CD4-positive, alpha-beta T cell (primary cell): ENCODE results near the gene CTIF. TPM values are rescaled to one million over a fixed set of nuclear protein-coding genes. Genes with fewer than 3 reads are reported as not detected.

Experiments
- ATAC-seq: fragments of 200-7000 bp; cut with Tn5 transposase; one replicate; pipeline ENCODE4 v1.10.0; 2022; ENCODE audit warnings: mild to moderate bottlenecking; ENCODE audit not compliant: poor library complexity
- CTCF ChIA-PET: fragments of 350-600 bp; sonication (Branson Sonifier 250); formaldehyde crosslinking; loops from one replicate; lab custom pipeline; 2021; ENCODE audit warnings: antibody characterized with exemption, inconsistent platforms; lab: Charles Lee
- POLR2A ChIA-PET: fragments of 350-600 bp; sonication (Branson Sonifier 250); formaldehyde crosslinking; loops from one replicate; lab custom pipeline; 2021; ENCODE audit warnings: antibody characterized with exemption, inconsistent platforms; lab: Charles Lee
- DNase-seq, 14 experiments: peaks; one replicate each; pipeline ENCODE4 v3.0.0-alpha.2; 2013 to 2020; ENCODE audit warnings: mixed read lengths in 2 of 14
- H3K27ac ChIP-seq, 2 donors: one replicate each; pipeline versions ENCODE4 v1.5.1 to v1.7.0; 2013; ENCODE audit warnings: low read length in 2 of 2, low read depth in 1 of 2, mild to moderate bottlenecking in 1 of 2
- H3K27me3 ChIP-seq, 2 experiments: 1 replicate in 1 of 2; 2 replicates in 1 of 2; pipeline versions ENCODE4 v1.6.1 to v1.7.0; 2013; ENCODE audit warnings: low read length in 2 of 2, control low read depth in 1 of 2, mild to moderate bottlenecking in 1 of 2, moderate library complexity in 1 of 2; ENCODE audit not compliant: insufficient read depth in 2 of 2, control insufficient read depth in 1 of 2
- H3K36me3 ChIP-seq: one replicate; pipeline ENCODE4 v1.6.1; 2013; ENCODE audit warnings: low read length, control low read depth; ENCODE audit not compliant: insufficient read depth
- H3K4me1 ChIP-seq: one replicate; pipeline ENCODE4 v1.6.1; 2013; ENCODE audit warnings: low read length, control low read depth; ENCODE audit not compliant: insufficient read depth
- H3K4me3 ChIP-seq: one replicate; pipeline ENCODE4 v1.5.1; 2013; ENCODE audit warnings: mild to moderate bottlenecking, low read length, moderate library complexity
- H3K9me3 ChIP-seq, 2 experiments: 1 replicate in 1 of 2; 2 replicates in 1 of 2; pipeline versions ENCODE4 v1.6.1 to v1.7.0; 2013; ENCODE audit warnings: low read length in 2 of 2, mild to moderate bottlenecking in 2 of 2, control low read depth in 1 of 2, moderate library complexity in 1 of 2; ENCODE audit not compliant: control insufficient read depth in 1 of 2, insufficient read depth in 1 of 2
- H3K27ac Mint-ChIP-seq: one replicate; pipeline ENCODE4 v1.8.0; 2020; ENCODE audit warnings: mixed read lengths
- H3K27me3 Mint-ChIP-seq: one replicate; pipeline ENCODE4 v1.8.0; 2021; ENCODE audit warnings: mixed read lengths
- H3K36me3 Mint-ChIP-seq: one replicate; pipeline ENCODE4 v1.8.0; 2021; ENCODE audit warnings: low read depth, mixed read lengths
- H3K4me1 Mint-ChIP-seq: one replicate; pipeline ENCODE4 v1.8.0; 2021; ENCODE audit warnings: low read depth, mixed read lengths
- H3K4me3 Mint-ChIP-seq: one replicate; pipeline ENCODE4 v1.8.0; 2020; ENCODE audit warnings: mild to moderate bottlenecking, mixed read lengths
- H3K9me3 Mint-ChIP-seq: one replicate; pipeline ENCODE4 v1.8.0; 2020; ENCODE audit warnings: mixed read lengths
- intact Hi-C, 2 experiments: fragments of 100-400 bp; cut with DNase I in 1 of 2; cut with micrococcal nuclease in 1 of 2; formaldehyde crosslinking; loops; one replicate each; pipeline versions ENCODE4 v1.15.1 to v1.9.0; 2023 to 2025; cut with DNase I, micrococcal nuclease
- total RNA-seq, 174 experiments: library from RNA in 2 of 174; stranded (reverse) in 2 of 174; gene quantifications; one replicate each; pipeline ENCODE4 v1.2.3 and lab custom pipeline; 2021 to 2026
- TF ChIP-seq, protein P1 (sequence below): fragments of 200-600 bp; IDR thresholded peaks from one replicate; pipeline ENCODE4 v1.8.0; 2022; ENCODE audit warnings: antibody characterized with exemption, mild to moderate bottlenecking

Gene CTIF
- total RNA-seq, 2 experiments from 2014 or later: 1.1 to 2.9 TPM

DNA sequence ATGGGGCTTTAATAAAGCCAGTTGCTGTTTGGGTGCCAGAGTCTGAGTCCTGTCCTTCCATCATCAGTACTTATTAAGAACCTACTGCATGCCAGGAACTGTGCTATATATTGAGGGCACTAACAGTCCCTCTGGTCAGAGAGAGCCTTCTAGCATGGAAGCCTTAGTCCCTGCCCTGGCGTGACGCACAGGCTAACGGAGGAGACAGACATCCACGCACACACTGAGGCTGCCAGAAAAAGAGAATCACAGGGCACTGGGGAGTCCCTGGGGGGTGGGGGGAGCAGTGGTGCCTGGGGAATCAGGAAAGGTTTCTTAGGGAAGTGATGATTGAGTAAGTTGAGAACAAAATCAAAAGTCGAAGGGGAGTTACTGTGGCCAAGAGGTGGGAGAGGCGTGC, 31.5 kb downstream of the CTIF start:
- Mint-ChIP-seq H3K27me3 (peaks cover 5% of the 10 kb centered on the region), H3K4me3 (no peak overlapping the region), H3K36me3 (no peaks in the 10 kb centered on the region), H3K9me3 (no peaks in the 10 kb centered on the region), H3K27ac (no peak overlapping the region), H3K4me1 (no peaks in the 10 kb centered on the region)
- Histone ChIP-seq H3K4me3 (no peak overlapping the region), H3K4me1 (no peaks in the 10 kb centered on the region), H3K27ac (no peak overlapping the region), H3K36me3 (no peaks in the 10 kb centered on the region), H3K27me3 (no peaks in the 10 kb centered on the region), H3K9me3 (no peaks in the 10 kb centered on the region)
- POLR2A ChIA-PET: no interaction called here
- DNase-seq: no peak
- no peak for ATAC-seq
- CTCF ChIA-PET: no interaction called here
- intact Hi-C loops: no loop called here
- TF ChIP-seq, protein P1, sequence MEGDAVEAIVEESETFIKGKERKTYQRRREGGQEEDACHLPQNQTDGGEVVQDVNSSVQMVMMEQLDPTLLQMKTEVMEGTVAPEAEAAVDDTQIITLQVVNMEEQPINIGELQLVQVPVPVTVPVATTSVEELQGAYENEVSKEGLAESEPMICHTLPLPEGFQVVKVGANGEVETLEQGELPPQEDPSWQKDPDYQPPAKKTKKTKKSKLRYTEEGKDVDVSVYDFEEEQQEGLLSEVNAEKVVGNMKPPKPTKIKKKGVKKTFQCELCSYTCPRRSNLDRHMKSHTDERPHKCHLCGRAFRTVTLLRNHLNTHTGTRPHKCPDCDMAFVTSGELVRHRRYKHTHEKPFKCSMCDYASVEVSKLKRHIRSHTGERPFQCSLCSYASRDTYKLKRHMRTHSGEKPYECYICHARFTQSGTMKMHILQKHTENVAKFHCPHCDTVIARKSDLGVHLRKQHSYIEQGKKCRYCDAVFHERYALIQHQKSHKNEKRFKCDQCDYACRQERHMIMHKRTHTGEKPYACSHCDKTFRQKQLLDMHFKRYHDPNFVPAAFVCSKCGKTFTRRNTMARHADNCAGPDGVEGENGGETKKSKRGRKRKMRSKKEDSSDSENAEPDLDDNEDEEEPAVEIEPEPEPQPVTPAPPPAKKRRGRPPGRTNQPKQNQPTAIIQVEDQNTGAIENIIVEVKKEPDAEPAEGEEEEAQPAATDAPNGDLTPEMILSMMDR: no peak

DNA sequence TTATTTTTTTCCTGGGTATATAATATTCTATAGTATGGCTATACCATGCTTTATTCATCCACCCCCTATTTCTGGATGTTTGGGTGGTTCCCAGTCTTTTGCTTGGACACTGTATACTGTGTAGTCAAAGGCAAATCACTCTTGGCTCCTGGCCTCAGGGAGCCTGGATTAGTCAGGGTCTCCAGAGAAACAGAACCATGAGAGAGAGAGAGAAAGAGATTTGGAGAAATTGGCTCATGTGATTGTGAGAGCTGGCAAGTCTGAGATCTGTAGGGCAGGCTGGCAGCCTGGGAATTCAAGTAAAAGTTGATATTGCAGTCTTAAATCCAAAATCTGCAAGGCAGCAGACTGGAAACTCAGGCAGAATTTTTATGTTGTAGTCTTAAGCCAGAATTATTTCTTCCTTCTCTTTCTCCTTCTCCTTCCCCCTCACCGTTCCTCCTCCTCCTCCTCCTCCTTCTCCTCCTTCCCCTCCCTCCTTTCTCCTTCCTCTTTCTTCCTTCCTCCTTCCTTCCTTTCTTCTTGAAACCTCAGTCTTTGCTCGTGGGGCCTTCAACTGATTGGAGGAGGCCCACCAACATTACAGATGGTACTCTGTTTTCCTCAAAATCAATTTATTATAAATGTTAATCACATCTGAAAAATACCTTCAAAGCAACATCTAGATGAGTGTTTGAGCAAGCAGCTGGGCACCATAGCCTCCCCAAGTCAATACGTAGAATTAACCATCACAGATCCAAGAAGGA, 33.0 kb downstream of the CTIF start:
- Histone ChIP-seq H3K27me3 (no peaks in the 10 kb centered on the region), H3K36me3 (no peaks in the 10 kb centered on the region), H3K9me3 (no peaks in the 10 kb centered on the region), H3K4me1 (no peaks in the 10 kb centered on the region), H3K27ac (no peak overlapping the region), H3K4me3 (no peak overlapping the region)
- intact Hi-C loops: no loop called here
- POLR2A ChIA-PET: no interaction called here
- no peak overlapping the region for H3K4me3 Mint-ChIP-seq
- ATAC-seq (no peak), DNase-seq (no peak)
- TF ChIP-seq, protein P1: no peak
- H3K9me3 Mint-ChIP-seq: no peaks in the 10 kb centered on the region
- no peaks in the 10 kb centered on the region for H3K36me3 Mint-ChIP-seq
- no peak overlapping the region for H3K27ac Mint-ChIP-seq
- no peaks in the 10 kb centered on the region for H3K4me1 Mint-ChIP-seq
- CTCF ChIA-PET: no interaction called here
- H3K27me3 Mint-ChIP-seq: peaks cover 5% of the 10 kb centered on the region

DNA sequence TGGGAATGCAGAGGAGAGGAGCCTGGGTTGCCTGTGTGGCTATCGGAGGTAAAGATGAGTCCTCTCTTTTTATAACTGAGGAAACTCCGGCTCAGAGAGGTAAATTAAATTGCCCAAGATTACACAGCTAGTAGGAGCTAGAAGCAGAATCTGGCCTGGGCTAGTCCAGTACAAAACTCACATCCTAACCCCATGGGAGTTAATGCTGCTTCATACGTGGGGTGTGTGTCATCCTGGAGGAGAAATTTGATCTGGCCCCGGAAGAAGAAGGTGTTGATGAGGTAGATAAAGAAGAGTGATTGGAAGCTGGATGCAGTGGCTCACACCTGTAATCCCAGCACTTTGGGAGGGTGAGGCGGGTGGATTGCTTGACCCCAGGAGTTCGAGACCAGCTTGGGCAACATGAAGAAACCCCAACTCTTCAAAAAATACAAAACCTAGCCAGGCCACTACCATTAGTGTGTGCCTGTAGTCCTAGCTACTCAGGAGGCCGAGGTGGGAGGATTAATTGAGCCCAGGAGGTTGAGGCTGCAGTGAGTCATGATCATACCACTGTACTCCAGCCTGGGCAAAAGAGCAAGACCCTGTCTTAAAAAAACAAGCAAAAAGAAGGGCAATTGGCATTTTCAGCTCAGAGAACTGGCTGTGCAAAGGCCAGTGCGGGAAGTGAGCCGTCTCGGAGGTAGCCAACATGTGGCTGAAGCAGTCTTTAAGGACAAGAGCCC, 33.7 kb downstream of the CTIF start:
- CTCF ChIA-PET: no interaction called here
- H3K9me3 ChIP-seq: peaks cover 0 to under 1% of the 10 kb centered on the region in 2 experiments
- Mint-ChIP-seq H3K27me3 (peaks cover 2% of the 10 kb centered on the region), H3K27ac (no peak overlapping the region), H3K4me3 (no peak overlapping the region), H3K9me3 (no peaks in the 10 kb centered on the region), H3K4me1 (no peaks in the 10 kb centered on the region), H3K36me3 (no peaks in the 10 kb centered on the region)
- intact Hi-C loops: no loop called here
- no peaks in the 10 kb centered on the region for H3K27me3 ChIP-seq
- ATAC-seq (no peak), DNase-seq (no peak)
- TF ChIP-seq, protein P1: no peak
- no peak overlapping the region for H3K4me3 ChIP-seq
- no peaks in the 10 kb centered on the region for H3K4me1 ChIP-seq
- no peaks in the 10 kb centered on the region for H3K36me3 ChIP-seq
- POLR2A ChIA-PET: no interaction called here
- no peak overlapping the region for H3K27ac ChIP-seq
